ENCODE results near the gene RNF31.

Gene RNF31

DNA sequence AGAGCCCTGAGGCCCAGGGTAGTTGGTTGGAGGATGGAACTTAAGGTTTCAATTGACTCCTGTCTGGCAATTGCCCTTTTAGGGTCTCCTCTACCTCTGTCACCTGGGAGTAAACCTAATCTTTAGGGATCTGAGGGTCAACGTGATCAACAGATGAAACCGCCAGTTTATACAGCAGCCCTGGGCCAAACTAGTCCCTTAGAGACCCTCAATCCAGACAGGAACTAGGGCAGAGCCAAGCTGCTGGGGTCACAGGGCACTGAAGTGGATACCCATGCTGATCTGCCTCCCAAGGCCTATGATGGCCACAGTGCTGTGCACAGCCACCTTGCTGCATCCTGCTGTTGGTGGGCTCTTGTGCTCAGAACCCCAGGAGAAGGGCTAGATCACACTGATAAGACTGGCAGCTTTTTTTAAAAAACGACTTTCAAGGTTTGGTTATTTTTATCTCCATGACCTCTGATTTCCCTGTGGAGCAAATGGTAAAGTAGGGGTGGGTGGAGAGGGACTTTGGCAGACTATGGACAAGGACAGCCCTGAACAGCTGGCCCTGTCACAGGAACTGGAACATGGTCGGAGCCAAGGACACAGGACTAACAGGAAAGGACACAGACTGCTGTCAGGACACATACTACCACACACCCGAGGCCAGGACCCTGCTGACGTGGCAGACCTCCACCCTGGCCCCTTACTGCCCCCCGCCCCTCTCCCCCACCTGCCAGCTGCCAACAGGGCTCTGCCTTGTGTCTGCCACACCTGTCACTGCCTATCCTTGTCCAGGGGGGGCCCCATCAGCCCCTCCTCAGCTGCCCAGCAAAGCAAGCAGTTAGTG, 16.4 kb upstream of the RNF31 start:
- DNase-seq (ENCODE audit: low read depth in 1 of 2, low spot score in 1 of 2), result no peak

DNA sequence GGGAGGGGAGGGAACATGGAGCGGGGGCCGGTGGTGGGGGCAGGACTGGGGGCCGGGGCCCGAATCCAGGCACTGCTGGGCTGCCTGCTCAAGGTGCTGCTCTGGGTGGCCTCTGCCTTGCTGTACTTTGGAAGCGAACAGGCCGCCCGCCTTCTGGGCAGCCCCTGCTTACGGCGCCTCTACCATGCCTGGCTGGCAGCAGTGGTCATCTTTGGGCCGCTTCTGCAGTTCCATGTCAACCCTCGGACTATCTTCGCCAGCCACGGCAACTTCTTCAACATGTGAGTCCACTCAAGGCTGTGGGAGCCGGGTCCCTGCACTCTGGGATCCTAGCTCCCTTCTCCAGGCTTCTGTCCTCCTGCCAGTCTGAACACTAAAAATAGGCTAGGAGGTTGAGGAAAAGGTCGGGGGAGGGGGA, 15.7 kb upstream of the RNF31 start:
- TF ChIP-seq GABPA (IDR thresholded peaks at IDR 0.05; ENCODE audit: low read depth), result no peak
- TF ChIP-seq, protein P1, sequence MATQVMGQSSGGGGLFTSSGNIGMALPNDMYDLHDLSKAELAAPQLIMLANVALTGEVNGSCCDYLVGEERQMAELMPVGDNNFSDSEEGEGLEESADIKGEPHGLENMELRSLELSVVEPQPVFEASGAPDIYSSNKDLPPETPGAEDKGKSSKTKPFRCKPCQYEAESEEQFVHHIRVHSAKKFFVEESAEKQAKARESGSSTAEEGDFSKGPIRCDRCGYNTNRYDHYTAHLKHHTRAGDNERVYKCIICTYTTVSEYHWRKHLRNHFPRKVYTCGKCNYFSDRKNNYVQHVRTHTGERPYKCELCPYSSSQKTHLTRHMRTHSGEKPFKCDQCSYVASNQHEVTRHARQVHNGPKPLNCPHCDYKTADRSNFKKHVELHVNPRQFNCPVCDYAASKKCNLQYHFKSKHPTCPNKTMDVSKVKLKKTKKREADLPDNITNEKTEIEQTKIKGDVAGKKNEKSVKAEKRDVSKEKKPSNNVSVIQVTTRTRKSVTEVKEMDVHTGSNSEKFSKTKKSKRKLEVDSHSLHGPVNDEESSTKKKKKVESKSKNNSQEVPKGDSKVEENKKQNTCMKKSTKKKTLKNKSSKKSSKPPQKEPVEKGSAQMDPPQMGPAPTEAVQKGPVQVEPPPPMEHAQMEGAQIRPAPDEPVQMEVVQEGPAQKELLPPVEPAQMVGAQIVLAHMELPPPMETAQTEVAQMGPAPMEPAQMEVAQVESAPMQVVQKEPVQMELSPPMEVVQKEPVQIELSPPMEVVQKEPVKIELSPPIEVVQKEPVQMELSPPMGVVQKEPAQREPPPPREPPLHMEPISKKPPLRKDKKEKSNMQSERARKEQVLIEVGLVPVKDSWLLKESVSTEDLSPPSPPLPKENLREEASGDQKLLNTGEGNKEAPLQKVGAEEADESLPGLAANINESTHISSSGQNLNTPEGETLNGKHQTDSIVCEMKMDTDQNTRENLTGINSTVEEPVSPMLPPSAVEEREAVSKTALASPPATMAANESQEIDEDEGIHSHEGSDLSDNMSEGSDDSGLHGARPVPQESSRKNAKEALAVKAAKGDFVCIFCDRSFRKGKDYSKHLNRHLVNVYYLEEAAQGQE (IDR thresholded peaks at IDR 0.05; ENCODE audit: insufficient replicate concordance, low read depth), result no peak
- no peak for TF ChIP-seq SPI1 (IDR thresholded peaks at IDR 0.05; ENCODE audit: borderline replicate concordance, low read depth)
- TF ChIP-seq POLR2AphosphoS5 (IDR thresholded peaks at IDR 0.05; ENCODE audit: low read depth), result no peak
- TF ChIP-seq, protein P2, sequence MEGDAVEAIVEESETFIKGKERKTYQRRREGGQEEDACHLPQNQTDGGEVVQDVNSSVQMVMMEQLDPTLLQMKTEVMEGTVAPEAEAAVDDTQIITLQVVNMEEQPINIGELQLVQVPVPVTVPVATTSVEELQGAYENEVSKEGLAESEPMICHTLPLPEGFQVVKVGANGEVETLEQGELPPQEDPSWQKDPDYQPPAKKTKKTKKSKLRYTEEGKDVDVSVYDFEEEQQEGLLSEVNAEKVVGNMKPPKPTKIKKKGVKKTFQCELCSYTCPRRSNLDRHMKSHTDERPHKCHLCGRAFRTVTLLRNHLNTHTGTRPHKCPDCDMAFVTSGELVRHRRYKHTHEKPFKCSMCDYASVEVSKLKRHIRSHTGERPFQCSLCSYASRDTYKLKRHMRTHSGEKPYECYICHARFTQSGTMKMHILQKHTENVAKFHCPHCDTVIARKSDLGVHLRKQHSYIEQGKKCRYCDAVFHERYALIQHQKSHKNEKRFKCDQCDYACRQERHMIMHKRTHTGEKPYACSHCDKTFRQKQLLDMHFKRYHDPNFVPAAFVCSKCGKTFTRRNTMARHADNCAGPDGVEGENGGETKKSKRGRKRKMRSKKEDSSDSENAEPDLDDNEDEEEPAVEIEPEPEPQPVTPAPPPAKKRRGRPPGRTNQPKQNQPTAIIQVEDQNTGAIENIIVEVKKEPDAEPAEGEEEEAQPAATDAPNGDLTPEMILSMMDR (IDR thresholded peaks at IDR 0.05; ENCODE audit: insufficient read depth, low read length), result no peak
- H3K27ac ChIP-seq (replicated peaks), result no peak overlapping the region
- H3K27me3 ChIP-seq (ENCODE audit: insufficient read depth, poor library complexity, severe bottlenecking), result no peaks in the 10 kb centered on the region
- no peak for DNase-seq (ENCODE audit: low read depth in 1 of 2, low spot score in 1 of 2)
- no peak overlapping the region for H3K4me3 ChIP-seq (replicated peaks; ENCODE audit: insufficient read depth, low read length)

More for the DNA sequence above, 16.4 kb upstream of the RNF31 start:
- no peaks in the 10 kb centered on the region for H3K27me3 ChIP-seq (ENCODE audit: insufficient read depth, poor library complexity, severe bottlenecking)
- no peak overlapping the region for H3K4me3 ChIP-seq (replicated peaks; ENCODE audit: insufficient read depth, low read length)
- TF ChIP-seq POLR2AphosphoS5 (IDR thresholded peaks at IDR 0.05; ENCODE audit: low read depth) (no peak), SPI1 (IDR thresholded peaks at IDR 0.05; ENCODE audit: borderline replicate concordance, low read depth) (no peak), GABPA (IDR thresholded peaks at IDR 0.05; ENCODE audit: low read depth) (no peak)
- TF ChIP-seq, protein P1 (IDR thresholded peaks at IDR 0.05; ENCODE audit: insufficient replicate concordance, low read depth), result no peak
- TF ChIP-seq, protein P2 (IDR thresholded peaks at IDR 0.05; ENCODE audit: insufficient read depth, low read length), result no peak
- H3K27ac ChIP-seq (replicated peaks), result no peak overlapping the region

DNA sequence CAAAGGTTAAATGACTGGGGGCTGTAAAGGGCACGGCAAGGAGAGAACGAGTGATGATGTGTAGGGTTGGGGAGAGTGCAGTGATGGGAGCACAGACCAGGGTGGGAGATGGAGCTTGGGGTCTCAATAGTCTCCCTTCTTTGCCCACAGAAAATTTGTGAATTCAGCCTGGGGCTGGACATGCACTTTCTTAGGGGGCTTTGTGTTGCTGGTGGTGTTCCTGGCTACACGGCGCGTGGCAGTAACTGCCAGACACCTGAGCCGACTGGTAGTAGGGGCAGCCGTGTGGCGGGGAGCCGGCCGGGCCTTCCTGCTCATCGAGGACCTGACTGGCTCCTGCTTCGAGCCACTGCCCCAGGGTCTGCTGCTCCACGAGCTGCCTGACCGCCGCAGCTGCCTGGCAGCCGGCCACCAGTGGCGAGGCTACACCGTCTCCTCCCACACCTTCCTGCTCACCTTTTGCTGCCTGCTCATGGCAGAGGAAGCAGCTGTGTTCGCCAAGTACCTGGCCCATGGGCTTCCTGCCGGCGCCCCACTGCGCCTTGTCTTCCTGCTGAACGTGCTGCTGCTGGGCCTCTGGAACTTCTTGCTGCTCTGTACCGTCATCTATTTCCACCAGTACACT, 15.1 kb upstream of the RNF31 start:
- Histone ChIP-seq H3K27me3 (ENCODE audit: insufficient read depth, poor library complexity, severe bottlenecking) (no peaks in the 10 kb centered on the region), H3K4me3 (replicated peaks; ENCODE audit: insufficient read depth, low read length) (no peak overlapping the region), H3K27ac (replicated peaks) (no peak overlapping the region)
- DNase-seq (ENCODE audit: low read depth in 1 of 2, low spot score in 1 of 2), result no peak
- TF ChIP-seq, protein P1 (IDR thresholded peaks at IDR 0.05; ENCODE audit: insufficient replicate concordance, low read depth), result no peak
- TF ChIP-seq POLR2AphosphoS5 (IDR thresholded peaks at IDR 0.05; ENCODE audit: low read depth), result no peak
- TF ChIP-seq, protein P2 (IDR thresholded peaks at IDR 0.05; ENCODE audit: insufficient read depth, low read length), result no peak
- no peak for TF ChIP-seq SPI1 (IDR thresholded peaks at IDR 0.05; ENCODE audit: borderline replicate concordance, low read depth)
- no peak for TF ChIP-seq GABPA (IDR thresholded peaks at IDR 0.05; ENCODE audit: low read depth)

All from HL-60 (cell line).